ENCODE results near the gene BAHCC1. TPM values are rescaled to one million over a fixed set of nuclear protein-coding genes. Genes with fewer than 3 reads are reported as not detected.

BAHCC1 gene
- total and polyA plus RNA-seq, 9 of the 15 experiments (the other 6 are each of a cell fraction or from before 2014, with no cell fraction given): 0.14 to 26.9 (median 5.0) TPM

DNA sequence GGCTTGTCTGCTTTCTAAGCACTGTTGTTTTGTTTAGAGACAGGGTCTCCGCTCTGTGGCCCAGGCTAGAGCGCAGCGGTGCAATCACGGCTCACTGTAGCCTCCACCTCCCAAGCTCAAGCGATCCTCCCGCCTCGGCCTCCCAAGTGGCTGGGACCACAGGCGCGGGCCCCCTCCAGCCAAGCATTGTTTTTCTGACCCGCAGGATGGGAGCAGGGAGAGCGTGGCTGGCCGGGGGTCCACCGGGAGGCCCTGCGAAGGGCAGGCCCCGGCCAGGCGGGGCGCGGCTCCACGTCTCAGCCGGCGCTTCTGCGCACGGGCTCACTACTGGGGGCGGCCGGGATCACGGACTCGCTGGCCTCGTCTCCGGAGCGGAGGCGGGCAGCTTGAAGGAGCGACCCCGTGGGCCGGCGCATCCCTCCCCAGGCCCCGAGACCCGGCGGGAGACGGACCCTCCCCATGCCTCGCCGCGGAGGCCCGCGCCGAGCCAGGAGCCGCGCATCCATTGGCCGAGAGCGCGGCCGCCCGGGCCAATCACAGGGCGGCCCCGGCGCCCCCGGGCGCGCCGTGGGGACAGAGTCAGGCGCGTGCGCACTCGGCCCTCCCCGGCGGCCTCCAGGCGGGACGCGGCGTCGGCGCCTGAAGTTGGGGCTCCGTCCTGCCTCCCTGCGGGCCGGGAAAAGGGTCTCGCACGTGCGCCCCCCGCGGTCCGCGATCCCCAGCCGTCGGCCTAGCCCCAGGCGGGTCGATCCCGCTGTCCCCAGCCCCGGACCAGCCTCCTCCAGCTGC, 92.4 kb downstream of the BAHCC1 start (continued):
- TF ChIP-seq, protein P1, sequence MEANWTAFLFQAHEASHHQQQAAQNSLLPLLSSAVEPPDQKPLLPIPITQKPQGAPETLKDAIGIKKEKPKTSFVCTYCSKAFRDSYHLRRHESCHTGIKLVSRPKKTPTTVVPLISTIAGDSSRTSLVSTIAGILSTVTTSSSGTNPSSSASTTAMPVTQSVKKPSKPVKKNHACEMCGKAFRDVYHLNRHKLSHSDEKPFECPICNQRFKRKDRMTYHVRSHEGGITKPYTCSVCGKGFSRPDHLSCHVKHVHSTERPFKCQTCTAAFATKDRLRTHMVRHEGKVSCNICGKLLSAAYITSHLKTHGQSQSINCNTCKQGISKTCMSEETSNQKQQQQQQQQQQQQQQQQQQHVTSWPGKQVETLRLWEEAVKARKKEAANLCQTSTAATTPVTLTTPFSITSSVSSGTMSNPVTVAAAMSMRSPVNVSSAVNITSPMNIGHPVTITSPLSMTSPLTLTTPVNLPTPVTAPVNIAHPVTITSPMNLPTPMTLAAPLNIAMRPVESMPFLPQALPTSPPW (CRISPR knock-in tag; IDR thresholded peaks at IDR 0.05): peak; percentile 81
- TF ChIP-seq SAFB (IDR thresholded peaks at IDR 0.05; ENCODE audit: borderline replicate concordance, low read depth, low read length): no peak
- no peak for TF ChIP-seq ZNF124 (CRISPR knock-in tag; IDR thresholded peaks at IDR 0.05)
- TF ChIP-seq PML (IDR thresholded peaks at IDR 0.05; ENCODE audit: low read length): peak; percentile 23; the same call in 1 of the 2 replicates
- peak; percentile 44; the same call in 1 of the 2 replicates for TF ChIP-seq ERF (CRISPR knock-in tag; IDR thresholded peaks at IDR 0.05)
- no peak for TF ChIP-seq NCOR1 (IDR thresholded peaks at IDR 0.05)
- TF ChIP-seq HDAC6 (IDR thresholded peaks at IDR 0.05; ENCODE audit: low read depth, low read length): no peak
- no peak for TF ChIP-seq ZNF507 (tag; conservative IDR thresholded peaks at IDR 0.05)
- no peak for TF ChIP-seq ILF3 (IDR thresholded peaks at IDR 0.05; ENCODE audit: borderline replicate concordance)
- TF ChIP-seq, protein P2, sequence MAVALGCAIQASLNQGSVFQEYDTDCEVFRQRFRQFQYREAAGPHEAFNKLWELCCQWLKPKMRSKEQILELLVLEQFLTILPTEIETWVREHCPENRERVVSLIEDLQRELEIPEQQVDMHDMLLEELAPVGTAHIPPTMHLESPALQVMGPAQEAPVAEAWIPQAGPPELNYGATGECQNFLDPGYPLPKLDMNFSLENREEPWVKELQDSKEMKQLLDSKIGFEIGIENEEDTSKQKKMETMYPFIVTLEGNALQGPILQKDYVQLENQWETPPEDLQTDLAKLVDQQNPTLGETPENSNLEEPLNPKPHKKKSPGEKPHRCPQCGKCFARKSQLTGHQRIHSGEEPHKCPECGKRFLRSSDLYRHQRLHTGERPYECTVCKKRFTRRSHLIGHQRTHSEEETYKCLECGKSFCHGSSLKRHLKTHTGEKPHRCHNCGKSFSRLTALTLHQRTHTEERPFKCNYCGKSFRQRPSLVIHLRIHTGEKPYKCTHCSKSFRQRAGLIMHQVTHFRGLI (CRISPR knock-in tag; IDR thresholded peaks at IDR 0.05): no peak
- no peak for TF ChIP-seq SRF (CRISPR knock-in tag; IDR thresholded peaks at IDR 0.05)
- no peak for TF ChIP-seq ARID1B (IDR thresholded peaks at IDR 0.05)
- TF ChIP-seq, protein P3, sequence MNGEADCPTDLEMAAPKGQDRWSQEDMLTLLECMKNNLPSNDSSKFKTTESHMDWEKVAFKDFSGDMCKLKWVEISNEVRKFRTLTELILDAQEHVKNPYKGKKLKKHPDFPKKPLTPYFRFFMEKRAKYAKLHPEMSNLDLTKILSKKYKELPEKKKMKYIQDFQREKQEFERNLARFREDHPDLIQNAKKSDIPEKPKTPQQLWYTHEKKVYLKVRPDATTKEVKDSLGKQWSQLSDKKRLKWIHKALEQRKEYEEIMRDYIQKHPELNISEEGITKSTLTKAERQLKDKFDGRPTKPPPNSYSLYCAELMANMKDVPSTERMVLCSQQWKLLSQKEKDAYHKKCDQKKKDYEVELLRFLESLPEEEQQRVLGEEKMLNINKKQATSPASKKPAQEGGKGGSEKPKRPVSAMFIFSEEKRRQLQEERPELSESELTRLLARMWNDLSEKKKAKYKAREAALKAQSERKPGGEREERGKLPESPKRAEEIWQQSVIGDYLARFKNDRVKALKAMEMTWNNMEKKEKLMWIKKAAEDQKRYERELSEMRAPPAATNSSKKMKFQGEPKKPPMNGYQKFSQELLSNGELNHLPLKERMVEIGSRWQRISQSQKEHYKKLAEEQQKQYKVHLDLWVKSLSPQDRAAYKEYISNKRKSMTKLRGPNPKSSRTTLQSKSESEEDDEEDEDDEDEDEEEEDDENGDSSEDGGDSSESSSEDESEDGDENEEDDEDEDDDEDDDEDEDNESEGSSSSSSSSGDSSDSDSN (IDR thresholded peaks at IDR 0.05; ENCODE audit: borderline replicate concordance in 1 of 2, low read depth in 2 of 2, low read length in 2 of 2): 0 out of 4 replicates have a peak, but pooled peaks of 1 of the 2 experiments have one; percentile 20
- TF ChIP-seq SMARCE1 (IDR thresholded peaks at IDR 0.05): no peak
- peak; percentile 99 for TF ChIP-seq RBM25 (IDR thresholded peaks at IDR 0.05; ENCODE audit: low read depth, low read length, severe bottlenecking)
- TF ChIP-seq WHSC1 (IDR thresholded peaks at IDR 0.05; ENCODE audit: low read length): no peak
- TF ChIP-seq, protein P4, sequence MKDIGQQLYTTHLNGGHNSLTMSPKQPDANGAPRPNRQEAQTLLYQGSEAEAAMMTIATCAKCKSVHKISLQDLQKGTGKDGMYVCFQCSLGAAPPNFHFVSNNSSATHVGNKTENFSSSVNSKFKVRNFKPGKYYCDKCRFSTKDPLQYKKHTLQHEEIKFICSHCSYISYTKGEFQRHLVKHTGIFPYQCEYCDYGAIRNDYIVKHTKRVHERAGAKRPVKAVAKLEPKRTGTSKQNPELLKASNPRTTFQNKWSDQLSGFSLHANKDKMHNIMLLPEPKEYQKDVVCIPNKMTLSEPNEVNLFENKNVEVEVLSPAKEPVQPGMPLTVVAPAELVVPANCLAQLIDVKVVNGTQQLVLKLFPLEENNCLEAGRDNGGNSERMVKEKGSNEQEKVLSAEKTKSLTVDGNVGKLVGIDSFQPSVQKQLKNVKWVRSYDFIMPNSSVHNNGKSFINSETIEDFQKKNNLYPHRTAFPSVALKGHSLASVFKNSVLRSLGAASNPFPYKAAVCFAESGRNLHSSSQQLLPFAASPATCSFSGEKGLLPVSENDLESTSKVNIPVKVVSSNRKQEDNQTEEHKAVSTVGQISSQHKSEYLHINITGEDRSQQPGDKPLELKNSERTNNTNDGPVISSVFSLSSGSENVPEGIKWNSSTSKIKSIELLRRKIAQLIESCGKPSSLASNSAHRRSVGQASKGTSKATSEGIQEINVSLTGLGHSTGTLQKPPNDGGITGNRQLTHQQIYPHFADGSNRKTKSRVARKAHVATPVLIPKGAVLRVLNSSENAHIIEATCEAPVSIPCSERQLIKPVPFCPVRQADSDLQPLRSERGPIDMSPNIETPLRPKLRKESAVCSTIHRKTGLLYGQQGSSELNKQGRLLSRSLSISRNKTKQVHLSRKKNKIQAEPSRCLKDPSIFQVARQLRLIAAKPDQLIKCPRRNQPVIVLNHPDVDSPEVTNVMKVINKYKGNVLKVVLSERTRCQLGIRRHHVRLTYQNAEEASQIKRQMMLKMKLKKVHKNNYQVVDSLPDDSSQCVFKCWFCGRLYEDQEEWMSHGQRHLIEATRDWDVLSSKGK (CRISPR knock-in tag; IDR thresholded peaks at IDR 0.05): no peak
- TF ChIP-seq ZNF584 (CRISPR knock-in tag; IDR thresholded peaks at IDR 0.05; ENCODE audit: low read depth): no peak
